ENCODE measurements around the gene ZNF14. TPM values are rescaled to one million over a fixed set of nuclear protein-coding genes. Genes with fewer than 3 reads are reported as not detected.
"Not testable (repeated sequence)": the region's sequence is repeated elsewhere in the genome, so short reads cannot be mapped to it uniquely, and the experiment has no call there.

Gene ZNF14
- total RNA-seq, 3 donors from 2014 or later: 2.6 to 7.6 (median 2.8) TPM

GRCh38 chr19:19748249-19748938, 15.5 kb upstream of the ZNF14 start:
- no peak for DNase-seq

GRCh38 chr19:19747357-19748220, 14.7 kb upstream of the ZNF14 start:
- TF ChIP-seq CTCF (IDR thresholded peaks at IDR 0.05): no peak
- intact Hi-C loops (cut with DNase I, micrococcal nuclease): no loop called here
- ATAC-seq (no peak), DNase-seq (no peak)
- Histone ChIP-seq H3K36me3 (ENCODE audit: low read depth) (no peaks in the 10 kb centered on the region), H3K9me3 (no peaks in the 10 kb centered on the region), H3K4me1 (ENCODE audit: low read depth) (no peaks in the 10 kb centered on the region), H3K4me3 (no peak overlapping the region)

More at GRCh38 chr19:19748249-19748938, 15.5 kb upstream of the ZNF14 start:
- no peak for TF ChIP-seq CTCF (IDR thresholded peaks at IDR 0.05)
- intact Hi-C loops (cut with DNase I, micrococcal nuclease): no loop called here
- Histone ChIP-seq H3K36me3 (ENCODE audit: low read depth) (no peaks in the 10 kb centered on the region), H3K4me3 (no peak overlapping the region), H3K4me1 (ENCODE audit: low read depth) (no peaks in the 10 kb centered on the region), H3K9me3 (no peaks in the 10 kb centered on the region)
- ATAC-seq: no peak

- intact Hi-C loops (cut with DNase I, micrococcal nuclease): no loop called here
- DNase-seq: no peak
- no peak for TF ChIP-seq CTCF (IDR thresholded peaks at IDR 0.05)
- Histone ChIP-seq H3K9me3 (no peaks in the 10 kb centered on the region), H3K36me3 (ENCODE audit: low read depth) (no peaks in the 10 kb centered on the region), H3K4me1 (ENCODE audit: low read depth) (no peaks in the 10 kb centered on the region), H3K4me3 (no peak overlapping the region)
- no peak for ATAC-seq
Measured at GRCh38 chr19:19746286-19747213, 13.6 kb upstream of the ZNF14 start.

GRCh38 chr19:19745496-19746285, 12.8 kb upstream of the ZNF14 start:
- no peak for TF ChIP-seq CTCF (IDR thresholded peaks at IDR 0.05)
- no peak overlapping the region for H3K4me3 ChIP-seq
- peak; percentile 19 for ATAC-seq
- no peaks in the 10 kb centered on the region for H3K4me1 ChIP-seq (ENCODE audit: low read depth)
- no peak for DNase-seq
- H3K36me3 ChIP-seq (ENCODE audit: low read depth): no peaks in the 10 kb centered on the region
- intact Hi-C loops (cut with DNase I, micrococcal nuclease): no loop called here
- H3K9me3 ChIP-seq: no peaks in the 10 kb centered on the region

GRCh38 chr19:19744641-19745040, 11.7 kb upstream of the ZNF14 start:
- ATAC-seq (no peak), DNase-seq (no peak)
- Histone ChIP-seq H3K36me3 (ENCODE audit: low read depth) (no peaks in the 10 kb centered on the region), H3K9me3 (no peaks in the 10 kb centered on the region), H3K4me3 (no peak overlapping the region), H3K4me1 (ENCODE audit: low read depth) (no peaks in the 10 kb centered on the region)
- no peak for TF ChIP-seq CTCF (IDR thresholded peaks at IDR 0.05)
- intact Hi-C loops (cut with DNase I, micrococcal nuclease): no loop called here

- DNase-seq; H3K36me3 ChIP-seq (ENCODE audit: low read depth); ATAC-seq; H3K9me3 ChIP-seq; H3K4me1 ChIP-seq (ENCODE audit: low read depth); intact Hi-C loops (cut with DNase I, micrococcal nuclease); H3K4me3 ChIP-seq: not testable (repeated sequence)
Measured at GRCh38 chr19:19743921-19744320, 11.0 kb upstream of the ZNF14 start.
